GM10248 (cell line): ENCODE measurements around the gene ZNF48.

Experiments used
- CTCF ChIA-PET: fragments of 300-600 bp; sonication (Branson Sonifier 250); formaldehyde crosslinking; extraction: SDS; loops from one replicate; lab custom pipeline; 2021; ENCODE audit warnings: antibody characterized with exemption; lab: Yijun Ruan, JAX
- POLR2A ChIA-PET: fragments of 350-650 bp; sonication (Branson Sonifier 250); formaldehyde crosslinking; extraction: SDS; loops from one replicate; lab custom pipeline; 2020; ENCODE audit warnings: antibody characterized with exemption; lab: Yijun Ruan, JAX
- DNase-seq: peaks from one replicate; pipeline ENCODE4 v3.0.0; 2012; ENCODE audit errors: extremely low spot score
- TF ChIP-seq, protein P1 (sequence below): IDR thresholded peaks from 2 replicates; pipeline ENCODE4 v1.5.1; 2012; ENCODE audit warnings: mild to moderate bottlenecking, low read depth; ENCODE audit errors: extremely low read depth, missing control alignments, control extremely low read depth

Gene ZNF48

DNA sequence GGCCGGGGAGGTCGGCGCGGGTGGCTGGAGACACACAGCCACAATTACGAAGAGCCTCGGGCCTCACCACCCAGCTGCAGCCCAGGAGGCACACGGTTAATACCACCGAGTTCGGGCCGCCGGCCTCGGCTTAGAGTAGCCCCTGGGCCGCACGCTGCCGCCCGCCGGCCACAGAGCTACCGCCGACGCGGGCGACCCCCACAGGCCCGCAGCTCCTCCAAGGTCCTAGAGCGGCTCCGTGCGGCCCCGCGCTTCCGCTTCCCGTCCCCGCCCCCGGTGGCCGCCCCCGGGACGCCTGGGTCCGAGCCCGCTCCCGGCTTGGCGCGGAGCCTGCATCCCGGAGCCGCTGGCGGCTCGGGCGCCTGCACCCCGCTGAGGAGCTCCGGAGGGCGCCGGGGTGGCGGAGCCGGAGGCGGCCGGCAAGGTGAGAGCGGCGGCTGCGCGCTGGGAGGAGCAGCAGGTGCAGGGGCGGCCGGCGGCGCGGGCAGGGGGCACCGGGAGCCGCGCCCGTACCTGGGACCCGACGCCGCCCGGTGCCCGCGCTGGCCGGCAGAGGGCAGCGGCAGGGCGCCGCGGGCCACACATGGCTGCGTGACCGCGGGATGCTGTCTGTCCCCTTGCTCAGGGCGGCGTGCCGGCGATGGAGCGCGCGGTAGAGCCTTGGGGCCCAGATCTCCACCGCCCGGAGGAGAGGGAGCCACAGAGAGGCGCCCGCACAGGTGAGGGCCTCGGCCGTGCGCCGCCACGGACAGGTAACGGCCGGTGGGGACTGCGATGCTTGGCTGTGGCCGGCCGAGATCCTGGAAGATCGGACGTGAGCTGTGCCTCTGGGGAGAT lies at the start of gene ZNF48:
TSS of gene ZNF48 (plus strand) at position 266 of the 837 bp plus-strand sequence. CDS start at position 641, 375 bp downstream.
- TF ChIP-seq, protein P1, sequence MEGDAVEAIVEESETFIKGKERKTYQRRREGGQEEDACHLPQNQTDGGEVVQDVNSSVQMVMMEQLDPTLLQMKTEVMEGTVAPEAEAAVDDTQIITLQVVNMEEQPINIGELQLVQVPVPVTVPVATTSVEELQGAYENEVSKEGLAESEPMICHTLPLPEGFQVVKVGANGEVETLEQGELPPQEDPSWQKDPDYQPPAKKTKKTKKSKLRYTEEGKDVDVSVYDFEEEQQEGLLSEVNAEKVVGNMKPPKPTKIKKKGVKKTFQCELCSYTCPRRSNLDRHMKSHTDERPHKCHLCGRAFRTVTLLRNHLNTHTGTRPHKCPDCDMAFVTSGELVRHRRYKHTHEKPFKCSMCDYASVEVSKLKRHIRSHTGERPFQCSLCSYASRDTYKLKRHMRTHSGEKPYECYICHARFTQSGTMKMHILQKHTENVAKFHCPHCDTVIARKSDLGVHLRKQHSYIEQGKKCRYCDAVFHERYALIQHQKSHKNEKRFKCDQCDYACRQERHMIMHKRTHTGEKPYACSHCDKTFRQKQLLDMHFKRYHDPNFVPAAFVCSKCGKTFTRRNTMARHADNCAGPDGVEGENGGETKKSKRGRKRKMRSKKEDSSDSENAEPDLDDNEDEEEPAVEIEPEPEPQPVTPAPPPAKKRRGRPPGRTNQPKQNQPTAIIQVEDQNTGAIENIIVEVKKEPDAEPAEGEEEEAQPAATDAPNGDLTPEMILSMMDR: peak; percentile 62
- POLR2A ChIA-PET: interaction anchor here (0.5 to 1.6 kb wide), 3 partner anchors 18 to 46 kb away, joined by 3 to 6 read pairs (median 4); no protein-coding TSS in a partner anchor
- CTCF ChIA-PET: interaction anchor here (0.8 to 4.8 kb wide), 13 partner anchors 11 to 219 kb away, joined by 3 to 30 read pairs (median 7); partner anchors contain the start of genes DCTPP1, ITGAL, SEPTIN1 and ZNF747
- peak; percentile 81 for DNase-seq

DNA sequence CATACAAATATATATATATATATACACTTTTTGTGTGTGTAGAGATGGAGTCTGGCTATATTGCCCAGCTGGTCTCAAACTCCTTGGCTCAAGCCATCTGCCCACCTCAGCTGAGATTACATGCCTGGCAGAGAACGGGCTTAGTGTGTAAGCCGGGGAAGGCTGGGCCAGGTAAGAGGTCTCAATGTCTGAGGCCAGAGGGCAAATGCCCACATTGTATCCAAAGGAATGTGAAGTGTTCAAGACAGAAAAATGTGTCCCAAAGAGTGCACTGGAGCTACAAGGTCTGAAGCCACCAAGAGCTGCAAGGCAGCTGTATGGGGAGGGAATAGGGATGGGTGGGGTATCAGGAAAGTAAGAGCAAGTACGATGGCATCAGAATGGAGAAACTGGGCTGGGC lies 48.9 kb upstream of the ZNF48 start:
- TF ChIP-seq, protein P1: no peak
- CTCF ChIA-PET: interaction anchor here (2.3 kb wide), 1 partner anchor 25 kb away, joined by 6 read pairs; no protein-coding TSS in a partner anchor
- POLR2A ChIA-PET: no interaction called here
- DNase-seq: no peak

DNA sequence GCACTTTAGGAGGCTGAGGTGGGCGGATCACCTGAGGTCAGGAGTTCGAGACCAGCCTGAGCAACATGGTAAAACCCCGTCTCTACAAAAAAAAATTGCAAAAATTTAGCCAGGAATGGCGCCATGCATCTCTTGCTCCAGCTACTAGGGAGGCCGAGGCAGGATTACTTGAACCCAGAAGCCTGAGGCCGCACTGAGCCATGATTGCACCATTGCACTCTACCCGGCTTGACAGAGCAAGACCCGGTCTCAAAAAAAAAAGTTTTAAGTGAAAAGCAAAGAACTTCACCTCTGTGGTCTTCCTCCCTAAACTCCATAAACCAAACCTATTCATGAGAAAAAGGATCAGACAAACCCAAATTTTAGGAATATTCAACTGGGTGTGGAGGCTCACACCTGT lies 47.1 kb upstream of the ZNF48 start:
- POLR2A ChIA-PET: no interaction called here
- DNase-seq: no peak
- CTCF ChIA-PET: interaction anchor here (1.3 to 2.3 kb wide), 2 partner anchors 10 to 23 kb away, joined by 3 to 6 read pairs; no protein-coding TSS in a partner anchor
- TF ChIP-seq, protein P1: no peak

DNA sequence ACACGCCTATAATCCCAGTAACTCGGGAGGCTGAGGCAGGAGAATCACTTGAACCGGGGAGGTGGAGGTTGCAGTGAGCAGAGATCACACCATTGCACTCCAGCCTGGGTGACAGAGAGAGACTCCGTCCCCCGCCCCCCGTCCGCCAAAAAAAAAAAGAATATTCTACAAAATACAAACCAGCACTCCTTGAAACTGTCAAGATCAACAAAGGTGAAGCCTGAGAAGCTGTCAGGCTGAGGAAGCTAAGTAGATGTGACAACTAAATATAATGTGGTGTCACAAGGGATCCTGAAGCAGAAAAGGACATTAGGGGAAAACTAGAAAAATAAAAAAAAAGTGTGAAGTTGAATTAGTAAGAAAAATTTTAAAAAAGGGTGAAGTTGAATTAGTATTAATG lies 46.3 kb upstream of the ZNF48 start:
- ChIA-PET CTCF (interaction anchor here (1.0 to 1.2 kb wide), 2 partner anchors 13 to 61 kb away, joined by 3 read pairs; no protein-coding TSS in a partner anchor), POLR2A (no interaction called here)
- no peak for DNase-seq
- TF ChIP-seq, protein P1: no peak

DNA sequence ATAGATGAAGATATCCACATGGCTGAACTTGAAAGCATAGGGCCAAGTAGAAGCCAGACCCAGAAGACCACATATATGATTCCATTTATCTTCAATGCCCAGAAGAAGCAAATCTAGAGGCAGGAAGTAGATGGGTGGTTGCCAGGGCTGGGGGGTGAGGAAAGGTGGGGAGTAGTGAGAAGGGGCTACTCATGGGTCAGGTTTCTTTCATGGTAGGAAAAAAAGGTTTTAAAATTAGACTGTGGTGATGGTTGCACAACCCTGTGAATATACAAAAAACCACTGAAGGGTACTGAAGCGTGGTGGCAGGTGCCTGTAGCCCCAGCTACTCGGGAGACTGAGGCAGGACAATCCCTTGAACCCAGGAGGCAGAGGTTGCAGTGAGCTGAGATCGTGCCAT lies 45.5 kb upstream of the ZNF48 start:
- POLR2A ChIA-PET: interaction anchor here (0.6 kb wide), 2 partner anchors 46 to 324 kb away, joined by 4 to 6 read pairs; no protein-coding TSS in a partner anchor
- no peak for DNase-seq
- CTCF ChIA-PET: interaction anchor here (1.0 to 1.2 kb wide), 3 partner anchors 14 to 60 kb away, joined by 3 read pairs; no protein-coding TSS in a partner anchor
- TF ChIP-seq, protein P1: no peak

DNA sequence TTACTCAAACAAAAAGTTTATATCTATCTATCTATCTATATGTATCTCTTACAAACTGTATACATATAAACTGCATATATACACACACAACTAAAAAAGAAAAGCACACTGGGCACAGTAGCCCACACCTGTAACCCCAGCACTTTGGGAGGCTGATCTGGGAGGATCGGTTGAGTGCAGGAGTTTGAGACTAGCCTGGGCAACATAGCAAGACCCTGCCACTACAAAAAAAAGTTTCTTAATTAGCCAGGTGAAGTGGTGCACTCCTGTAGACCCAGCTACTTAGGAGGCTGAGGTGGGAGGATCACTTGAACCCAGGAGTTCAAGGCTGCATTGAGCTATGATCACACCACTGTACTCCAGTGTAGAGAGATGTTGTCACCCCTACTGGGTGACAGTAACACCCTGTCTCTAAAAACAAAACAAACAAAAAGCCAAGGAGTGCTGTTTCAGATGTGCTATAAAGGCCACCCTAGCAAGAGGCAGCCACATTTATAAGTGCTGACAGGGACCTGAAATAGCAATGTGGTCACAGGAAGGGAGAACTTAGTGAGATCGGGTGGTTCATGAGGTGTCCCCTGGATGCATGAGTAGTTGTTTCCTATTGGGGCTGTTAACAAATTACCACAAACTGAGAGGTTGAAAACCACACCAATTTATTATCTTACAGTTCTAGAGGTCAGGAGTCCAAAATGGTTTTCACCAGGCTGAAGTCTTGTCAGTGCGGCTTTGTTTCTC lies 44.9 kb upstream of the ZNF48 start:
- CTCF ChIA-PET: interaction anchor here (1.1 to 1.2 kb wide), 2 partner anchors 14 to 59 kb away, joined by 3 read pairs; no protein-coding TSS in a partner anchor
- TF ChIP-seq, protein P1: no peak
- peak; percentile 78 for DNase-seq
- POLR2A ChIA-PET: interaction anchor here (0.6 kb wide), 2 partner anchors 46 to 324 kb away, joined by 4 to 6 read pairs; no protein-coding TSS in a partner anchor
